ENCODE measurements around the gene OR2A5. TPM values are rescaled to one million over a fixed set of nuclear protein-coding genes. Genes with fewer than 3 reads are reported as not detected.

Gene OR2A5
- total RNA-seq, 1 donor from 2014 or later, result not detected

- Histone ChIP-seq H3K9me3 (no peaks in the 10 kb centered on the region), H3K4me1 (no peaks in the 10 kb centered on the region), H3K4me3 (no peak overlapping the region), H3K27me3 (ENCODE audit: low read depth) (no peaks in the 10 kb centered on the region), H3K27ac (no peak overlapping the region), H3K36me3 (no peaks in the 10 kb centered on the region)
- DNase-seq (no peak), ATAC-seq (peak; percentile 23 to 41)
- intact Hi-C loops (cut with DNase I), result no loop called here
- TF ChIP-seq CTCF (IDR thresholded peaks at IDR 0.05), result no peak
Observed at GRCh38 chr7:144019457-144019856, 29.3 kb upstream of the OR2A5 start.

- Histone ChIP-seq H3K9me3 (no peaks in the 10 kb centered on the region), H3K4me3 (no peak overlapping the region), H3K4me1 (no peaks in the 10 kb centered on the region), H3K27ac (no peak overlapping the region), H3K27me3 (ENCODE audit: low read depth) (no peaks in the 10 kb centered on the region), H3K36me3 (no peaks in the 10 kb centered on the region)
- no peak for TF ChIP-seq CTCF (IDR thresholded peaks at IDR 0.05)
- no peak for DNase-seq
- intact Hi-C loops (cut with DNase I), result no loop called here
- no peak for ATAC-seq
Observed at GRCh38 chr7:144020340-144020739, 28.4 kb upstream of the OR2A5 start.

- ATAC-seq, result no peak
- Histone ChIP-seq H3K36me3 (no peaks in the 10 kb centered on the region), H3K9me3 (no peaks in the 10 kb centered on the region), H3K4me3 (no peak overlapping the region), H3K27me3 (ENCODE audit: low read depth) (no peaks in the 10 kb centered on the region), H3K27ac (no peak overlapping the region), H3K4me1 (no peaks in the 10 kb centered on the region)
- intact Hi-C loops (cut with DNase I), result no loop called here
- no peak for TF ChIP-seq CTCF (IDR thresholded peaks at IDR 0.05)
- DNase-seq, result no peak
Observed at GRCh38 chr7:144022169-144022568, 26.6 kb upstream of the OR2A5 start.

GRCh38 chr7:144023171-144023827 is 25.4 kb upstream of the OR2A5 start:
- no peak overlapping the region for H3K27ac ChIP-seq
- no peaks in the 10 kb centered on the region for H3K36me3 ChIP-seq
- H3K4me1 ChIP-seq, result no peaks in the 10 kb centered on the region
- no peak for DNase-seq
- no peaks in the 10 kb centered on the region for H3K27me3 ChIP-seq (ENCODE audit: low read depth)
- no peaks in the 10 kb centered on the region for H3K9me3 ChIP-seq
- no peak for TF ChIP-seq CTCF (IDR thresholded peaks at IDR 0.05)
- H3K4me3 ChIP-seq, result no peak overlapping the region
- no peak for ATAC-seq
- intact Hi-C loops (cut with DNase I), result no loop called here

- TF ChIP-seq CTCF (IDR thresholded peaks at IDR 0.05), result no peak
- Histone ChIP-seq H3K27me3 (ENCODE audit: low read depth) (no peaks in the 10 kb centered on the region), H3K4me3 (no peak overlapping the region), H3K4me1 (no peaks in the 10 kb centered on the region), H3K27ac (no peak overlapping the region), H3K9me3 (no peaks in the 10 kb centered on the region), H3K36me3 (no peaks in the 10 kb centered on the region)
- no peak for DNase-seq
- no peak for ATAC-seq
- intact Hi-C loops (cut with DNase I), result no loop called here
Observed at GRCh38 chr7:144024213-144024612, 24.5 kb upstream of the OR2A5 start.

All from lower lobe of right lung (tissue), 2 donors.